CD4-positive, alpha-beta T cell treated with Interleukin-17A for 4 hours (primary cell): ENCODE data around the gene UBE3D.
"Not testable (repeated sequence)": the region's sequence is repeated elsewhere in the genome, so short reads cannot be mapped to it uniquely, and the experiment has no call there.

Experiments used
- DNase-seq: peaks from one replicate; pipeline ENCODE4 v3.0.0-alpha.2; 2020; ENCODE audit warnings: mixed read lengths

Gene UBE3D

GRCh38 chr6:82971877-82972460 lies 93.7 kb downstream of the UBE3D start:
- DNase-seq = no peak

- DNase-seq = no peak
These were observed 94.8 kb downstream of the UBE3D start for GRCh38 chr6:82970839-82971238.

- DNase-seq = no peak
These were observed 96.9 kb downstream of the UBE3D start for GRCh38 chr6:82968708-82969107.

GRCh38 chr6:82963191-82963925 lies 102.3 kb downstream of the UBE3D start:
- no peak for DNase-seq

- DNase-seq = no peak
These were observed 106.2 kb downstream of the UBE3D start for GRCh38 chr6:82959385-82959941.

GRCh38 chr6:82958551-82958950 lies 107.1 kb downstream of the UBE3D start:
- DNase-seq = no peak

GRCh38 chr6:82957868-82958245 lies 107.8 kb downstream of the UBE3D start:
- no peak for DNase-seq

- no peak for DNase-seq
These were observed 108.3 kb downstream of the UBE3D start for GRCh38 chr6:82957171-82957867.

GRCh38 chr6:82955841-82956240 lies 109.8 kb downstream of the UBE3D start:
- DNase-seq = no peak

GRCh38 chr6:82954937-82955577 lies 110.6 kb downstream of the UBE3D start:
- DNase-seq = no peak

GRCh38 chr6:82954356-82954755 lies 111.3 kb downstream of the UBE3D start:
- no peak for DNase-seq

- no peak for DNase-seq
These were observed 111.8 kb downstream of the UBE3D start for GRCh38 chr6:82953871-82954270.

GRCh38 chr6:82951935-82952334 lies 113.7 kb downstream of the UBE3D start:
- DNase-seq = no peak

GRCh38 chr6:82951389-82951788 lies 114.3 kb downstream of the UBE3D start:
- DNase-seq = no peak

- DNase-seq = not testable (repeated sequence)
These were observed 134.7 kb downstream of the UBE3D start for GRCh38 chr6:82930915-82931314.

- DNase-seq = no peak
These were observed 140.7 kb downstream of the UBE3D start for GRCh38 chr6:82924799-82925535.

- no peak for DNase-seq
These were observed 144.4 kb downstream of the UBE3D start for GRCh38 chr6:82921258-82921657.

- no peak for DNase-seq
These were observed 148.1 kb downstream of the UBE3D start for GRCh38 chr6:82917346-82918064.

GRCh38 chr6:82915666-82916065 lies 150.0 kb downstream of the UBE3D start:
- no peak for DNase-seq

GRCh38 chr6:82914511-82914910 lies 151.1 kb downstream of the UBE3D start:
- no peak for DNase-seq

GRCh38 chr6:82910820-82911219 lies 154.8 kb downstream of the UBE3D start:
- no peak for DNase-seq

- DNase-seq = no peak
These were observed 155.2 kb downstream of the UBE3D start for GRCh38 chr6:82910395-82910794.
